Fibroblast of lung (primary cell): ENCODE data around the gene HPF1. TPM values are rescaled to one million over a fixed set of nuclear protein-coding genes. Genes with fewer than 3 reads are reported as not detected.

Experiments
- DNase-seq, 2 donors: peaks; one replicate each; pipeline versions ENCODE4 v3.0.0 to v3.0.0-alpha.2; 2010; ENCODE audit warnings: low read depth in 2 of 2
- H2AFZ ChIP-seq: 2 replicates; pipeline ENCODE4 v1.5.1; 2012; ENCODE audit warnings: low read length, control low read depth, inconsistent platforms
- H3K27ac ChIP-seq: 2 replicates; pipeline ENCODE4 v1.5.1; 2011; ENCODE audit warnings: low read length, control low read depth; ENCODE audit not compliant: insufficient read depth
- H3K27me3 ChIP-seq: 2 replicates; pipeline ENCODE4 v1.5.1; 2011; ENCODE audit warnings: mild to moderate bottlenecking, low read length; ENCODE audit not compliant: control insufficient read depth, insufficient read depth
- H3K36me3 ChIP-seq: 2 replicates; pipeline ENCODE4 v1.5.1; 2011; ENCODE audit warnings: low read length; ENCODE audit not compliant: control insufficient read depth, insufficient read depth
- H3K4me1 ChIP-seq: 2 replicates; pipeline ENCODE4 v1.5.1; 2011; ENCODE audit warnings: low read length; ENCODE audit not compliant: control insufficient read depth, insufficient read depth; ENCODE audit errors: extremely low read depth
- H3K4me2 ChIP-seq: 2 replicates; pipeline ENCODE4 v1.5.1; 2011; ENCODE audit warnings: low read length, control low read depth; ENCODE audit not compliant: insufficient read depth; ENCODE audit errors: extremely low read depth
- H3K4me3 ChIP-seq, 4 experiments: fragments of 200-600 bp in 1 of 4; sonication (generic) in 1 of 4; replicated peaks in 1 of 4; 2 replicates each; pipeline ENCODE4 v1.5.1; 2011 to 2016; ENCODE audit warnings: low read length in 4 of 4, low read depth in 3 of 4, mild to moderate bottlenecking in 3 of 4, control low read depth in 2 of 4, inconsistent platforms in 1 of 4, mixed read lengths in 1 of 4; ENCODE audit not compliant: insufficient read depth in 1 of 4; ENCODE audit errors: control extremely low read depth in 1 of 4
- H3K79me2 ChIP-seq: 2 replicates; pipeline ENCODE4 v1.5.1; 2012; ENCODE audit warnings: mild to moderate bottlenecking, low read length, inconsistent platforms; ENCODE audit not compliant: control insufficient read depth, insufficient read depth
- H3K9ac ChIP-seq: 2 replicates; pipeline ENCODE4 v1.5.1; 2011; ENCODE audit warnings: mild to moderate bottlenecking, low read length, control low read depth; ENCODE audit not compliant: insufficient read depth
- H3K9me3 ChIP-seq: 2 replicates; pipeline ENCODE4 v1.5.1; 2012; ENCODE audit warnings: low read depth, low read length; ENCODE audit not compliant: control insufficient read depth, insufficient read depth
- H4K20me1 ChIP-seq: 2 replicates; pipeline ENCODE4 v1.5.1; 2011; ENCODE audit warnings: low read length; ENCODE audit not compliant: control insufficient read depth, insufficient read depth; ENCODE audit errors: extremely low read depth
- CTCF ChIP-seq, 2 donors: IDR thresholded peaks in 1 of 2; conservative IDR thresholded peaks in 1 of 2; 1 replicate in 1 of 2; 2 replicates in 1 of 2; pipeline ENCODE4 v1.5.1; 2011 to 2012; ENCODE audit warnings: low read length in 2 of 2, control low read depth in 1 of 2, inconsistent platforms in 1 of 2, low read depth in 1 of 2, mild to moderate bottlenecking in 1 of 2
- EZH2 ChIP-seq: IDR thresholded peaks from 2 replicates; pipeline ENCODE4 v1.5.1; 2012; ENCODE audit warnings: low read length, control low read depth, mild to moderate bottlenecking; ENCODE audit errors: missing control alignments
- polyA plus RNA-seq, 2 donors: library from polyadenylated mRNA; depleted of rRNA in 1 of 2; stranded (reverse) in 1 of 2; unstranded in 1 of 2; fragments of >200 nt; gene quantifications; 2 replicates each; pipeline ENCODE4 v1.2.1, GENCODE V29; 2011 to 2012; ENCODE audit warnings: missing spikeins in 1 of 2
- total RNA-seq: library from RNA; depleted of rRNA; stranded (reverse); fragments of >200 nt; gene quantifications from 2 replicates; pipeline ENCODE4 v1.2.1, GENCODE V29; 2014

Gene HPF1
- total and polyA plus RNA-seq, 2 donors (not counting 1 experiment from before 2014, with no cell fraction given) = 14.0 to 35.3 TPM

- no peak overlapping the region for H3K4me3 ChIP-seq
- no peak overlapping the region for H3K27ac ChIP-seq
- DNase-seq = peak in 1 of 2 donors; percentile 28
- H3K4me2 ChIP-seq = peak overlapping the region; percentile 25
- no peaks in the 10 kb centered on the region for H3K36me3 ChIP-seq
- no peak overlapping the region for H3K9ac ChIP-seq
- H3K27me3 ChIP-seq = no peaks in the 10 kb centered on the region
- no peaks in the 10 kb centered on the region for H4K20me1 ChIP-seq
- TF ChIP-seq CTCF (conservative IDR thresholded peaks at IDR 0.05 in 1 of 2, IDR thresholded peaks at IDR 0.05 in 1 of 2; ENCODE audit: low read depth in 1 of 2, low read length in 2 of 2) (no peak), EZH2 (no peak)
- no peaks in the 10 kb centered on the region for H3K79me2 ChIP-seq
- H3K4me1 ChIP-seq = no peaks in the 10 kb centered on the region
- no peaks in the 10 kb centered on the region for H3K9me3 ChIP-seq
- no peak overlapping the region for H2AFZ ChIP-seq
Measured at GRCh38 chr4:169770416-169770815, 12.7 kb upstream of the HPF1 start.

DNA sequence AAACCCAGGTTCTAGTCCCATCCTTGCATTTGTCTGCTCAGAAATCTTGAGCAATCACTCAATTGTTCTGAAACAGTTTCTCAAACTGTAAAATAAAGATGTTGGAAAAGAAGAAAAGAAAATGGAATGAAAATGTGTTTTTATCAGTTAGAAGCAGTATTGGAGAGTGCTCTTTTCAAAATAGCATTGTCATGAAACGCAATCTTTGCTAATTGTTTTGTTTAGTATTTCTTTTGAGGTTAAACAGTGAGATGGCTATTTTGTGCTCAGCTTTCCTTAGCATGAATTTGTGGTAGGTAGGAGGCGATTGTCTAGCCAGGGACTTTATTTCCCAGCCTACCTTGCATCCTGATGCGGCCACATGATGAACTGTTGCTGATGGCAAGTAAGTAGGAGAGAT is 10.6 kb upstream of the HPF1 start:
- TF ChIP-seq EZH2 = no peak
- TF ChIP-seq CTCF (conservative IDR thresholded peaks at IDR 0.05 in 1 of 2, IDR thresholded peaks at IDR 0.05 in 1 of 2; ENCODE audit: low read depth in 1 of 2, low read length in 2 of 2) = no peak
- Histone ChIP-seq H3K27ac (no peak overlapping the region), H3K4me1 (no peaks in the 10 kb centered on the region), H3K9me3 (no peaks in the 10 kb centered on the region), H3K36me3 (no peaks in the 10 kb centered on the region), H4K20me1 (no peaks in the 10 kb centered on the region), H2AFZ (no peak overlapping the region), H3K4me3 (no peak overlapping the region), H3K79me2 (no peaks in the 10 kb centered on the region), H3K27me3 (no peaks in the 10 kb centered on the region), H3K4me2 (no peak overlapping the region), H3K9ac (no peak overlapping the region)
- DNase-seq = no peak

GRCh38 chr4:169766741-169767140 is 9.0 kb upstream of the HPF1 start:
- H3K4me1 ChIP-seq = no peaks in the 10 kb centered on the region
- no peak overlapping the region for H3K4me3 ChIP-seq
- H2AFZ ChIP-seq = no peak overlapping the region
- no peak overlapping the region for H3K9ac ChIP-seq
- no peak overlapping the region for H3K4me2 ChIP-seq
- no peaks in the 10 kb centered on the region for H3K9me3 ChIP-seq
- DNase-seq = no peak
- TF ChIP-seq CTCF (conservative IDR thresholded peaks at IDR 0.05 in 1 of 2, IDR thresholded peaks at IDR 0.05 in 1 of 2; ENCODE audit: low read depth in 1 of 2, low read length in 2 of 2) = no peak
- no peak for TF ChIP-seq EZH2
- H3K27ac ChIP-seq = no peak overlapping the region
- no peaks in the 10 kb centered on the region for H3K36me3 ChIP-seq
- H3K27me3 ChIP-seq = no peaks in the 10 kb centered on the region
- no peaks in the 10 kb centered on the region for H4K20me1 ChIP-seq
- no peaks in the 10 kb centered on the region for H3K79me2 ChIP-seq
